Suprapubic skin (tissue), 3 donors: Measurements from ENCODE around the gene IQCN.

ENCODE experiments used
- CTCF ChIP-seq, 2 donors: fragments of 200-600 bp in 1 of 2; fragments of 450-650 bp in 1 of 2; sonication (generic) in 1 of 2; IDR thresholded peaks; one replicate each; pipeline ENCODE4 v1.5.1; 2016 to 2019; ENCODE audit warnings: antibody characterized with exemption in 2 of 2, mild to moderate bottlenecking in 1 of 2, moderate library complexity in 1 of 2
- POLR2A ChIP-seq, 2 donors: fragments of 450-650 bp; IDR thresholded peaks; one replicate each; pipeline ENCODE4 v1.6.1; 2017; ENCODE audit warnings: antibody characterized with exemption in 2 of 2, mild to moderate bottlenecking in 2 of 2, moderate library complexity in 2 of 2

- TF ChIP-seq CTCF (IDR thresholded peaks at IDR 0.05) (no peak), POLR2A (IDR thresholded peaks at IDR 0.05) (no peak)
Measured at GRCh38 chr19:18253130-18253529, 21.1 kb downstream of the IQCN start.
